ENCODE measurements around the gene ANKRD18B.
A peak's percentile ranks its signal among the peaks of the same experiment; 100 is the strongest.
"Not testable (repeated sequence)": the region's sequence is repeated elsewhere in the genome, so short reads cannot be mapped to it uniquely, and the experiment has no call there.

The ANKRD18B gene

DNA sequence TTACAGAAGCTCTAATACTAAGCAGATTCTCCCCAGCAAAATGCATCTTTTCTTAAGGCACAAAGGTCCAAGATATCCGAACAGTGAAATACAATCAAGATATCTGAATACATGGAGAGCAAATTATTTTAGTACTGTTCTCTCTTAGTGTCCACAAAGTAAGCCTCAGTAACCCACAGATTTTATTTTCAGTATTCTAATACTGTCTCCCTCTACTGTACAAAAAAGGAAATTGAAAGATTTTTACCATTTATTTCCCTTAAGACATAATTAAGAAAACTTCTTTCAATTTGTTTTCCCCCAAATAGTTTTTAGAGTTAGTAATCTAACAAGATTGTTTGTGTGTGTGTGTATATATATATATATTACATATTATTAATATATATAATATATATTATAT is 25.7 kb upstream of the ANKRD18B start:
- TF ChIP-seq, protein P1, sequence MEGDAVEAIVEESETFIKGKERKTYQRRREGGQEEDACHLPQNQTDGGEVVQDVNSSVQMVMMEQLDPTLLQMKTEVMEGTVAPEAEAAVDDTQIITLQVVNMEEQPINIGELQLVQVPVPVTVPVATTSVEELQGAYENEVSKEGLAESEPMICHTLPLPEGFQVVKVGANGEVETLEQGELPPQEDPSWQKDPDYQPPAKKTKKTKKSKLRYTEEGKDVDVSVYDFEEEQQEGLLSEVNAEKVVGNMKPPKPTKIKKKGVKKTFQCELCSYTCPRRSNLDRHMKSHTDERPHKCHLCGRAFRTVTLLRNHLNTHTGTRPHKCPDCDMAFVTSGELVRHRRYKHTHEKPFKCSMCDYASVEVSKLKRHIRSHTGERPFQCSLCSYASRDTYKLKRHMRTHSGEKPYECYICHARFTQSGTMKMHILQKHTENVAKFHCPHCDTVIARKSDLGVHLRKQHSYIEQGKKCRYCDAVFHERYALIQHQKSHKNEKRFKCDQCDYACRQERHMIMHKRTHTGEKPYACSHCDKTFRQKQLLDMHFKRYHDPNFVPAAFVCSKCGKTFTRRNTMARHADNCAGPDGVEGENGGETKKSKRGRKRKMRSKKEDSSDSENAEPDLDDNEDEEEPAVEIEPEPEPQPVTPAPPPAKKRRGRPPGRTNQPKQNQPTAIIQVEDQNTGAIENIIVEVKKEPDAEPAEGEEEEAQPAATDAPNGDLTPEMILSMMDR (IDR thresholded peaks at IDR 0.05; ENCODE audit: control insufficient read depth, insufficient read depth, low read depth, low read length, missing control alignments), result peak; percentile 21
- no peak overlapping the region for H3K4me3 ChIP-seq (ENCODE audit: control insufficient read depth, low read depth, low read length)
- no peak for DNase-seq (ENCODE audit: low read depth)

DNA sequence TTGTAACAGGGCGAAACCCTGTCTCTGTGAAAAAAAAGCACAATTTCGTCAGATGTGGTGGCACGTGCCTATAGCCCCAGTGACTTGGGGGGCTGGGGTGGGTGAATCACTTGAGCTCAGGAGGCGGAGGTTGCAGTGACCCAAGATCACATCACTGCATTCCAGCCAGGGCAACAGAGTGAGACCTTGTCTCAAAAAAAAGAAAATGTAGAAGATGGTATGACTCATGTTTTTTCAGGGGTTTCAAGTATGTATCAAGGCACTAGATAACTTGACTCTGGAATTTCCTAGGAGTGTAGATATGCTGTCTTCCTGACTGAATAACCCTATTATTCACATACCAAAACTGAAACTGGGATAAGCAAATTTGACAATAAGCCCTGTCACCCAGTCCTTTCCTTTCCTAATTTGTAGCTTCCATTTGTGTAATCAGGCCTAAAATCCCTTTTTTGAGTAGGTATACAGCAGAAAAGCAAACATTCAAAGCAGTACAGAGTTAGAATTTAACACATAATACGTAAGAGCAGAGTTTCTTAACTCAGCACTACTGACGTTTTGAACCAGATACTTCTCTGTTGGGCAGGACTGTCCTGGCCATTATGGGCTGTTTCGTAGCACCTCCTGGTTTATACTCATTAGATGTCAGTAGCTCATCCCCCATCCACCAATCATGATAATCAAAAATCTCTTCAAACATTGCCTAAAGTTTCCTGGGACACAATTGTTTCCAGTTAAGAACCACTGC is 17.3 kb upstream of the ANKRD18B start:
- H3K4me3 ChIP-seq (ENCODE audit: control insufficient read depth, low read depth, low read length), result no peak overlapping the region
- TF ChIP-seq, protein P1 (IDR thresholded peaks at IDR 0.05; ENCODE audit: control insufficient read depth, insufficient read depth, low read depth, low read length, missing control alignments), result no peak
- peak; percentile 80 for DNase-seq (ENCODE audit: low read depth)

DNA sequence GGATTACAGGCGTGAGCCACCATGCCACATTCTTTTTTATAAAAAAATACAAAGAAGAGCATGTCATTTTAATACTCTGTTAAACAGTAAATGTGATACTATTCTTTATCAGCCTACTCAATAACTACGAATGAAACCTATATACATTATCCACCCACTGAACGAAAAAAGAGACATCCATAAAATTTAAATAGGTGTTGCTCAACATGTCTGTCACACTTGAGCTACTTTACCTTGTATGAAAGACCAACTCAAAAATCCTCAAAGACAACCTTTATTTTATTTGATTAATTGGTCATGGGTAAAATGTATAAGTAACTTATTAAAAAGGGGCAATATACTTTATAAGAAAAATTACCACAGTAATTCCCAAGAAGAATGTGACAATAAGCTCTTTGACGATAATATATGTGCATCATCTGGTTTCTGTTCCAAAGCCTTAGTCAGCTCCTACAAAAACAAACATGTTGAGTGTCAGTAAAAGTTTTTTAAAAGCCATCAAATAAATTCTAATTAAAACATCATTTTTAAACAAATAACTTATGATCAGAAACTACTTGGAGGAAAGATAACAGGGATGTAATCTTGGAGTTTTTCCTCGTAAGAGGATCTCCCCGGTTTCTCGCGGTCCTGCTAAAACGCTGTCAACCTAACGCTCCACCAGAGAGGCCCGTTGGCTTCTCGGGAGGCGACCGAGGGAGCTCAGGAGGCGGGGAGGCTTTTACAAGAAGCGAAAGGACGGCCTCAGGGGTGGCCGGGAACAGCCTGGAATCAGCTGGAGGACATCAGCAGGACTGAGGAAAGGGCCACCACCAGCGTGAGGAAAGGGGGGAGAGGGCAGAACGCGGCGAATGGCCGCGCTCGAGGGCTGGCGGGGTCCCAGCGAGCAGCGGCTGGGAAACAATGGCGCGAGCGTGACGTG is 13.5 kb upstream of the ANKRD18B start:
- no peak for DNase-seq (ENCODE audit: low read depth)
- TF ChIP-seq, protein P1 (IDR thresholded peaks at IDR 0.05; ENCODE audit: control insufficient read depth, insufficient read depth, low read depth, low read length, missing control alignments), result no peak
- H3K4me3 ChIP-seq (ENCODE audit: control insufficient read depth, low read depth, low read length), result peak overlapping the region; percentile 39

DNA sequence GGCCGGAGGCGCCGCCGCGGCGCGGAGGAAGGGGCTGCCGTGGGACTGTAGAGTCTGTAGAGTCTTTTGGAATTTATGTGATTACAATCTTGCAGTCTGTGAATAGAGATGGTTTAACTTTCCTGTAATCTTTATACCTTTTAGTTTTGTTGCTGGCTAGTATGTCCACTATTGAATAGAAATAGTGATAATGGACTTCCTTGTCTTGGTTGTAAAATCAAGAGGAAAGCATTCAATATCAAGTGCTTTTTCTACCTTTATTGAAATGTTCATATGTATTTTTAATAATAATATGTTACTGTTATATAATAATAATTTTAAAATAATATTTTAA is 12.9 kb upstream of the ANKRD18B start:
- H3K4me3 ChIP-seq (ENCODE audit: control insufficient read depth, low read depth, low read length), result peak overlapping the region; percentile 39
- not testable (repeated sequence) for DNase-seq (ENCODE audit: low read depth)

DNA sequence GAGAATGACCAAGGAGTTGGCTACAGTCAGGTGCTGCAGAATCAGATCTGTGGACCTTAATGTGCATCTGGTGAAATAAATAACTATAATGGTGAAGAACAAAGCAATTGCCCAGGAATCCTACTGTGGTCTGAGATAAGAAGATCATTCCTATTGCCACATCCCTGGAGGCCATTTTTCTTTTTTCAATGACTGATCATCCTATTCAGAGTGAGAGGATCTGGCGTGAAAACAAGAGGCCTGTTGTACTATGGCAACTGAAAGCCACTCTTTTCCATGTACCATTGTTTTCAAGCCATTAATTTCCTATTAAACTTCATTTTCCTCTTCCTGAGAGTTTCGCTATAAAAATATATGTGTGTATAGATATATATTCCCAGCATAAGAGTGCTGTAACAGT is 11.5 kb upstream of the ANKRD18B start:
- not testable (repeated sequence) for H3K4me3 ChIP-seq (ENCODE audit: control insufficient read depth, low read depth, low read length); DNase-seq (ENCODE audit: low read depth)

DNA sequence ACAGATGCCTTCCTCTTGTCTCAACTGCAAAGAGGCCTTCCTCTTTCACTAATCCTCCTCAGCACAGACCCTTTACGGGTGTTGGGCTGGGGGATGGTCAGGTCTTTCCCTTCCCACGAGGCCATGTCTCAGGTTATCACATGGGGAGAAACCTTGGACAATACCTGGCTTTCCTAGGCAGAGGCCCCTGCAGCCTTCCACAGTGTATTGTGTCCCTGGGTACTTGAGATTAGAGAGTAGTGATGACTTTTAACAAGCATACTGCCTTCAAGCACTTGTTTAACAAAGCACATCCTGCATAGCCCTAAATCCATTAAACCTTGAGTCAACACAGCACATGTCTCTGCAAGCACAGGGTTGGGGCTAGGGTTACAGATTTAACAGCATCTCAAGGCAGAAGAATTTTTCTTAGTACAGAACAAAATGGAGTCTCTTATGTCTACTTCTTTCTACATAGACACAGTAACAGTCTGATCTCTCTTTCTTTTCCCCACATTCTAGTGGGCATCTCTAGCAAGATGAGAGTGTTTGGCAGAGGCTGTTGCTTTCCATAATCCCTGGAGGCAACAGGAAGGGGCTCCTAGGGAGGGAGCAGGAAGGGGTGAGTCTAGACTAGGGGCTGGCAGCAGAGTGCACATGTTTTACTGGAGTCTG is 8.6 kb upstream of the ANKRD18B start:
- DNase-seq (ENCODE audit: low read depth); H3K4me3 ChIP-seq (ENCODE audit: control insufficient read depth, low read depth, low read length): not testable (repeated sequence)

DNA sequence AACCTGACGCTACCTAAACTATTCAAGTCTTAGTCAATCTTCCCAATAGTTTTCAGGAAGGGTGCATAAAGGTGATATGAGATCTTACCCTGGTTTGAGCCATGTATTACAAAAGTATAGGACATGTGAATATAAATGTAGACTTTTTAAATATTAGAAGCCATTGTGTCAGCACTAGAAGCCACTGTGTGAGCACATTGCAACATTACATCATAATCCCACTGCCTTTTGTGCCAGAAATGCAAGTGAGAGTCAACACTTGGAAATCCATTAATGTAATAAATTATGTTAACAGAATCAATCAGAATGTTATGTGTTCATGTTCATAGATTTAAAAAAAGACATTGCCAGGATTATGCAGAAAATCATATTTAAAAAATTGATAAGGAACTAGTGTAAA is 7.7 kb upstream of the ANKRD18B start:
- not testable (repeated sequence) for H3K4me3 ChIP-seq (ENCODE audit: control insufficient read depth, low read depth, low read length); DNase-seq (ENCODE audit: low read depth)

DNA sequence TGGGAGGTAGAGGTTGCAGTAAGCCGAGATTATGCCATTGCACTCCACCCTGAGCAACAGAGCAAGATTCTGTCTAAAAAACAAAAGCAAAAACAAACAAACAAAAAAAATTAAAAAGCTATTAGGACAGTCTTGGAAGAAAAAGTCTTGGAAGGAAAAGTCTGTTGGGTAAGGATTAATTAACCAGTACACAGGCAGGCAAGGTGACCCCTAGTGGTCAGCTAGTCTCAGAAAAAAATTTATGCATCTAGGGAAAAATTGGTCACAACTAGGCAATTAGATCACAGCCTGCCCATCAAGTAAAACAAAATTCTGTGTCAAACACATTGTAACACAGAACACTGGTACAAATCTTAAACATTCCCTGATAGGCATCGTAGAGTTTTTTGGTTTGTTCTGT is 6.7 kb upstream of the ANKRD18B start:
- no peak for DNase-seq (ENCODE audit: low read depth)
- TF ChIP-seq, protein P1 (IDR thresholded peaks at IDR 0.05; ENCODE audit: control insufficient read depth, insufficient read depth, low read depth, low read length, missing control alignments), result peak; percentile 62
- H3K4me3 ChIP-seq (ENCODE audit: control insufficient read depth, low read depth, low read length), result no peak overlapping the region

DNA sequence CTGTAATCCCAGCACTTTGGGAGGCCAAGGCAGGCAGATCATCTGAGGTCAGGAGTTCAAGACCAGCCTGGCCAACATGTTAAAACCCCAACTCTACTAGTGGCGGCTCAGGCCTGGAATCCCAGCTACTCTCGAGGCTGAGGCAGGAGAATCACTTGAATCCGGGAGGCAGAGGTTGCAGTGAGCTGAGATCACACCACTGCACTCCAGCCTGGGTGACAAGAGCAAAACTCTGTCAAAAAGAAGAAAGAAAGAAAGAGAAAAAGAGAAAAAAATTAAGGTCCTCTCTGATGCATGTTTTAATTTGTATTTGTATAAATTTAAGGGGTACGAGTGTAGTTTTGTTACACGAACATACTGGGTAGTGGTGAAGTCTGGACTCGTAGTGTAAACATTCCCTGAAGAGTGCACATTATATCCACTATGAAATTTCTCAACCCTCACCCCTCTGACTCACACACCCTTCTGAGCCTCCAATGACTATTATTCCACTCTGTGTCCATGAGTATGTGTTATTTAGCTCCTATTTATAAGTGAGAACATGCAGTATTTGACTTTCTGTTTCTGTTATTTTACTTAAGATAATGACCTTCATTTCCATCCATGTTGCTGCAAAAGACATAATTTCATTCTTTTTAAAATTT is 6.0 kb upstream of the ANKRD18B start:
- not testable (repeated sequence) for DNase-seq (ENCODE audit: low read depth); H3K4me3 ChIP-seq (ENCODE audit: control insufficient read depth, low read depth, low read length)

DNA sequence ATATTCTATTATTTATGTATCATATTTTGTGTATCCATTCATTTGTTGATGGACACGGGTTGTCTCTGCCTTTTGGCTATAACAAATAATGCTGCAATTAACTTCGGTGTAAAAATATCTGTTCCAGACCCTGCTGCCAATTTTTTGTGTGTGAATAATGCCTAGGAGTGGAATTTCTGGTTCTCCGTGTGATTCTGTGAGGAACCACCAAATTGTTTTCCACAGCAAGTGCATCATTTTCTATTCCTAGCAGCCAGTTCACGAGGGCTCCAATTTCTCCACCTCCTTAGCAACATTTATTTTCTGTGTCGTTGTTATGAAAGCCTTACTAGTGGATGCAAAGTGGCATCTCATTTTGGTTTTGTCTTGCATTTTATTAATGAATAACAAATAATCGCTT is 2.2 kb upstream of the ANKRD18B start:
- not testable (repeated sequence) for DNase-seq (ENCODE audit: low read depth)

More for the DNA sequence above, 2.2 kb upstream of the ANKRD18B start:
- not testable (repeated sequence) for H3K4me3 ChIP-seq (ENCODE audit: control insufficient read depth, low read depth, low read length)

Measured in AG09309 (cell line).